ENCODE data around the gene RETREG2. TPM values are rescaled to one million over a fixed set of nuclear protein-coding genes. Genes with fewer than 3 reads are reported as not detected.

The RETREG2 gene
- polyA plus RNA-seq, 2 of the 4 experiments (the other 2 are of a cell fraction), result 52.8 to 67.5 TPM

DNA sequence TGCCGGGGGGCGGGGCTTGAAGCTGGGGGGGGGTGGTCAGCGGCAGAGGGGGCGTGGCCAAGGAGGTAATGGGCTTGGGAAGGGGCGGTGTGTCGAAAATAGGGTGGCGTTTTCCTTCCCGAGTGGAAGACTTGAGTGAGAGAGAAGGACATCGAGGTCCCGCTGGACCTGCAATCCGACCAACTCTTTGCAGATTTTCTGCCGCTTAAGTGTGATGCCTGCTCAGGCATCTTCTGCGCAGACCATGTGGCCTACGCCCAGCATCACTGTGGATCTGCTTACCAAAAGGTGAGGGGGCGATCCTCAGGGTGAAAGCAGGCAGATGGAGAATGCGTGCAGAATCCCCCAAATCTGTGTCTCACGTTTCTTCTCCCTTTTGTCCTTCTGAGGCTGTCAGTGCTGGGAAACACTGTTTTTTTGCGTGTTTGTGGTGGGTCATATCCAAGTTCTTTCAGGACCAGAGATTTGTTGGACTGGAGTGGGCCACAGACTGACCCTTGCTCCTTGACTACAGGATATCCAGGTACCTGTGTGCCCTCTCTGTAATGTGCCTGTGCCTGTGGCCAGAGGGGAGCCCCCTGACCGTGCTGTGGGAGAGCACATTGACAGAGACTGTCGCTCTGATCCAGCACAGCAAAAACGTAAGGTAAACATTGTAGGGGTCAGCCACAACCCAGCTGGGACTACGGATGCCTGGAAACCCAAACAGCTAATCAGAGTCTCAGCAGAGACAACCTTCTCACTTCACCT is 29.2 kb downstream of the RETREG2 start:
- Histone ChIP-seq H3K4me3 (peak overlapping the region; percentile 53), H3K4me2 (peak overlapping the region; percentile 85), H3K9me3 (peaks cover 3% of the 10 kb centered on the region; the same call in 1 of the 3 replicates), H3K27ac (peak overlapping the region; percentile 95 to 98), H3K4me1 (peaks cover 16% of the 10 kb centered on the region)
- ATAC-seq (peak; percentile 26 to 30; a peak in 5 of 6 replicates), FAIRE-seq (no peak), DNase-seq (ENCODE audit: low read depth in 1 of 2, low spot score in 1 of 2) (no peak)
- no peak for TF ChIP-seq CBX8 (IDR thresholded peaks at IDR 0.05)
- no peak for TF ChIP-seq HDAC2 (IDR thresholded peaks at IDR 0.05)
- no peak for TF ChIP-seq CHD2 (IDR thresholded peaks at IDR 0.05; ENCODE audit: low read length, partially characterized antibody)
- no peak for TF ChIP-seq RCOR1 (IDR thresholded peaks at IDR 0.05; ENCODE audit: low read depth, low read length)
- TF ChIP-seq NFE2L2 (conservative IDR thresholded peaks at IDR 0.05; ENCODE audit: low read length), result no peak
- no peak for TF ChIP-seq NR3C1 (IDR thresholded peaks at IDR 0.05)
- no peak for TF ChIP-seq KDM1A (IDR thresholded peaks at IDR 0.05; ENCODE audit: low read depth)
- TF ChIP-seq, protein P1, sequence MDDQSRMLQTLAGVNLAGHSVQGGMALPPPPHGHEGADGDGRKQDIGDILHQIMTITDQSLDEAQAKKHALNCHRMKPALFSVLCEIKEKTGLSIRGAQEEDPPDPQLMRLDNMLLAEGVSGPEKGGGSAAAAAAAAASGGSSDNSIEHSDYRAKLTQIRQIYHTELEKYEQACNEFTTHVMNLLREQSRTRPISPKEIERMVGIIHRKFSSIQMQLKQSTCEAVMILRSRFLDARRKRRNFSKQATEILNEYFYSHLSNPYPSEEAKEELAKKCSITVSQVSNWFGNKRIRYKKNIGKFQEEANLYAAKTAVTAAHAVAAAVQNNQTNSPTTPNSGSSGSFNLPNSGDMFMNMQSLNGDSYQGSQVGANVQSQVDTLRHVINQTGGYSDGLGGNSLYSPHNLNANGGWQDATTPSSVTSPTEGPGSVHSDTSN (IDR thresholded peaks at IDR 0.05), result no peak
- 45% methylated on average over 17 of the region's 22 CpGs for WGBS (ENCODE audit: missing lambda C conversion rate)
- ChIA-PET CTCF (interaction anchor here (0.6 to 8.6 kb wide), 13 partner anchors 10 to 91 kb away, joined by 3 to 56 read pairs (median 5); partner anchors contain the start of gene NHEJ1), POLR2A (interaction anchor here (0.5 to 3.9 kb wide), 13 partner anchors 10 to 213 kb away, joined by 3 to 25 read pairs (median 6); partner anchors contain the start of genes ABCB6, ANKZF1, CNPPD1 and DNAJB2)

DNA sequence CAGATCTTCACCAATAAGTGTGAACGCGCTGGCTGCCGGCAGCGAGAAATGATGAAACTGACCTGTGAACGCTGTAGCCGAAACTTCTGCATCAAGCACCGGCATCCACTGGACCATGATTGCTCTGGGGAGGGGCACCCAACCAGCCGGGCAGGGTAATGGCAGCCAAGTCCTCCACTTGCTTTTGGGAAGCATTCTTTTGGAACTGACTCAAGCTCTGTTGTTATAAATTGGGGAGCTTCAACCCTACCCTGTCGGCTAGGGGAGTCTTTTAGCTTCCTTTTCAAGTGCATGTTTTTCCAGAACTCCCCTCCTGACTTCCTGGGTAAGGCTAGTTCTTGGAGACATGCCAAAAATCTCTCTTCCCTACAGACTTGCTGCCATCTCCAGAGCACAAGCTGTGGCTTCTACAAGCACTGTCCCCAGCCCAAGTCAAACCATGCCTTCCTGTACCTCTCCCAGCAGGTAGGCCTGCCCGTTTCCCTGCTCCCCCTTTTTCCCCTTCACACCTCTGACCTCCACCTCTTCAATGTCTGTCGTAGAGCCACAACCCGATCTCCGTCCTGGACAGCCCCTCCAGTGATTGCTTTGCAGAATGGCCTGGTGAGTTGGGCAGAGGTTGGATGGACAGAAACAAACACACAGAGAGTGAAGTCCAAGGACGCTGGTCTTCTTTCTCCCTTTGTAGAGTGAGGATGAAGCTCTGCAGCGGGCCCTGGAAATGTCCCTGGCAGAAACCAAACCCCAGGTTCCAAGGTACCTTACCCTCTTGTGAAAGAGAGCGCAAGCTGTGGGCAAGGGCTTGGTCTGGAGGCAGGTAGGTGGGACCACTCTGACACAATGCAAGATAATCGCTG is 30.0 kb downstream of the RETREG2 start:
- FAIRE-seq (no peak), DNase-seq (ENCODE audit: low read depth in 1 of 2, low spot score in 1 of 2) (peak in 1 of 2 experiments; percentile 39), ATAC-seq (no peak)
- TF ChIP-seq HEYL (CRISPR knock-in tag; IDR thresholded peaks at IDR 0.05) (no peak), FOSL2 (IDR thresholded peaks at IDR 0.05) (no peak), FOSL2 (CRISPR knock-in tag; IDR thresholded peaks at IDR 0.05) (no peak), RNF2 (IDR thresholded peaks at IDR 0.05; ENCODE audit: borderline replicate concordance, low read depth) (no peak), RARB (CRISPR knock-in tag; IDR thresholded peaks at IDR 0.05) (no peak), EHMT2 (IDR thresholded peaks at IDR 0.05; ENCODE audit: low read depth) (no peak), FOXS1 (CRISPR knock-in tag; IDR thresholded peaks at IDR 0.05) (no peak), EHF (CRISPR knock-in tag; IDR thresholded peaks at IDR 0.05) (no peak), SMC3 (IDR thresholded peaks at IDR 0.05) (no peak), MYC (IDR thresholded peaks at IDR 0.05; ENCODE audit: borderline replicate concordance, low read length) (no peak), CHD4 (IDR thresholded peaks at IDR 0.05; ENCODE audit: borderline replicate concordance) (no peak), FOSB (CRISPR knock-in tag; IDR thresholded peaks at IDR 0.05) (no peak), CHD2 (IDR thresholded peaks at IDR 0.05; ENCODE audit: low read length, partially characterized antibody) (no peak), HOXB5 (CRISPR knock-in tag; IDR thresholded peaks at IDR 0.05) (no peak), POLR2A (IDR thresholded peaks at IDR 0.05; ENCODE audit: low read length) (no peak), BHLHE40 (IDR thresholded peaks at IDR 0.05; ENCODE audit: low read depth, low read length) (no peak)
- TF ChIP-seq, protein P1 (IDR thresholded peaks at IDR 0.05), result no peak
- TF ChIP-seq, protein P2, sequence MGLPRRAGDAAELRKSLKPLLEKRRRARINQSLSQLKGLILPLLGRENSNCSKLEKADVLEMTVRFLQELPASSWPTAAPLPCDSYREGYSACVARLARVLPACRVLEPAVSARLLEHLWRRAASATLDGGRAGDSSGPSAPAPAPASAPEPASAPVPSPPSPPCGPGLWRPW (IDR thresholded peaks at IDR 0.05), result no peak
- TF ChIP-seq, protein P3, sequence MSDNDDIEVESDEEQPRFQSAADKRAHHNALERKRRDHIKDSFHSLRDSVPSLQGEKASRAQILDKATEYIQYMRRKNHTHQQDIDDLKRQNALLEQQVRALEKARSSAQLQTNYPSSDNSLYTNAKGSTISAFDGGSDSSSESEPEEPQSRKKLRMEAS (IDR thresholded peaks at IDR 0.05), result no peak
- TF ChIP-seq, protein P4, sequence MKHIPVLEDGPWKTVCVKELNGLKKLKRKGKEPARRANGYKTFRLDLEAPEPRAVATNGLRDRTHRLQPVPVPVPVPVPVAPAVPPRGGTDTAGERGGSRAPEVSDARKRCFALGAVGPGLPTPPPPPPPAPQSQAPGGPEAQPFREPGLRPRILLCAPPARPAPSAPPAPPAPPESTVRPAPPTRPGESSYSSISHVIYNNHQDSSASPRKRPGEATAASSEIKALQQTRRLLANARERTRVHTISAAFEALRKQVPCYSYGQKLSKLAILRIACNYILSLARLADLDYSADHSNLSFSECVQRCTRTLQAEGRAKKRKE (CRISPR knock-in tag; IDR thresholded peaks at IDR 0.05; ENCODE audit: low read depth), result no peak
- Histone ChIP-seq H3K27ac (peak overlapping the region in 1 of 2 experiments; percentile 98; a peak in 3 of 6 replicates), H3K4me2 (peak overlapping the region; percentile 85), H3K9me3 (peaks cover 3% of the 10 kb centered on the region; the same call in 1 of the 3 replicates), H3K4me3 (no peak overlapping the region), H3K4me1 (peaks cover 16% of the 10 kb centered on the region)
- CTCF ChIA-PET, result interaction anchor here (0.6 to 8.6 kb wide), 10 partner anchors 9 to 90 kb away, joined by 3 to 56 read pairs (median 4); partner anchors contain the start of gene NHEJ1
- WGBS (ENCODE audit: missing lambda C conversion rate), result 83% methylated on average over 17 of the region's 17 CpGs
- POLR2A ChIA-PET, result interaction anchor here (0.5 to 3.9 kb wide), 4 partner anchors 10 to 214 kb away, joined by 3 to 25 read pairs (median 4); partner anchors contain the start of genes ABCB6 and CNPPD1

All from A549 (cell line).